ENCODE data around the gene CEP83. TPM values are rescaled to one million over a fixed set of nuclear protein-coding genes. Genes with fewer than 3 reads are reported as not detected.

CEP83 gene
- total and polyA plus RNA-seq, 2 donors (not counting 1 experiment from before 2014, with no cell fraction given), result 4.0 to 24.8 TPM

DNA sequence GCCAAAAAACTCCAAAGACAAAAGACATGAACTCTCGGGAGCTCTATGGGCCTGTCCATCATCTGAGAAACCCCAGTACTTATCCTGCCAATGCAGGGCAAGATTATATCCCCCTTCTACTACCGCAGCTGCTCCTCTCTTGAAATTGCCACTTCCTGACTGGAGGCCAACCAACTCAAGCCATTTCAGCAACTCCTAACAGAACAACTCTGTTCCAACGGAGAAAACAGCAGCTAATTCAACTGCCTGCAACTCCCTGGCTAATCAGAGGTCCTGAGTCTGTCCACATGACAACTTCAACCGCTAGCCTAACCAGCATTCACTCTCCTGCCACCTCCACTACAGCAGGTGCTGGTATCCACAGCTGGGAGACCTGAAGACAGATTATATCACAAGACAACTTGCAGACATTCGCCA is 24.1 kb downstream of the CEP83 start:
- peaks cover 10% of the 10 kb centered on the region for H3K9me3 Mint-ChIP-seq (ENCODE audit: insufficient read depth)
- H2AFZ ChIP-seq (ENCODE audit: insufficient read depth, low read depth, low read length, poor library complexity, severe bottlenecking), result no peak overlapping the region
- no peak overlapping the region for H3K4me2 ChIP-seq (replicated peaks; ENCODE audit: low read depth, low read length, poor library complexity, severe bottlenecking)
- H3K9me3 ChIP-seq (ENCODE audit: control extremely low read depth in 1 of 3, control insufficient read depth in 2 of 3, insufficient read depth in 1 of 3, low read length in 2 of 3), result peaks cover 9 to 12% (median 11%) of the 10 kb centered on the region in 3 donors
- CTCF ChIA-PET, result interaction anchor here (0.6 to 8.1 kb wide), 17 partner anchors 10 to 1914 kb away, joined by 3 to 92 read pairs (median 4); no protein-coding TSS in a partner anchor
- 20% methylated on average over 5 of the region's 5 CpGs for WGBS (ENCODE audit: insufficient coverage)
- H3K4me1 Mint-ChIP-seq, result peaks cover 11% of the 10 kb centered on the region
- no peaks in the 10 kb centered on the region for H3K27me3 ChIP-seq (replicated peaks in 1 of 4; ENCODE audit: control extremely low read depth in 1 of 4, control insufficient read depth in 3 of 4, insufficient read depth in 4 of 4, low read length in 3 of 4)
- DNase-seq, result peak; percentile 11
- no peaks in the 10 kb centered on the region for H3K27me3 Mint-ChIP-seq
- H3K4me1 ChIP-seq (ENCODE audit: control insufficient read depth in 2 of 2, insufficient read depth in 2 of 2, low read length in 2 of 2), result peaks cover 6 to 8% of the 10 kb centered on the region in 2 donors
- POLR2A ChIA-PET, result no interaction called here
- no peak for ATAC-seq (ENCODE audit: low read depth)
- no peak overlapping the region for H3K9ac ChIP-seq (ENCODE audit: low read length)
- H3K79me2 ChIP-seq (ENCODE audit: control insufficient read depth, insufficient read depth, low read length), result peaks cover 62% of the 10 kb centered on the region
- TF ChIP-seq EZH2 (IDR thresholded peaks at IDR 0.05; ENCODE audit: borderline replicate concordance, insufficient read depth, low read depth, low read length, poor library complexity, severe bottlenecking), result no peak
- TF ChIP-seq, protein P1, sequence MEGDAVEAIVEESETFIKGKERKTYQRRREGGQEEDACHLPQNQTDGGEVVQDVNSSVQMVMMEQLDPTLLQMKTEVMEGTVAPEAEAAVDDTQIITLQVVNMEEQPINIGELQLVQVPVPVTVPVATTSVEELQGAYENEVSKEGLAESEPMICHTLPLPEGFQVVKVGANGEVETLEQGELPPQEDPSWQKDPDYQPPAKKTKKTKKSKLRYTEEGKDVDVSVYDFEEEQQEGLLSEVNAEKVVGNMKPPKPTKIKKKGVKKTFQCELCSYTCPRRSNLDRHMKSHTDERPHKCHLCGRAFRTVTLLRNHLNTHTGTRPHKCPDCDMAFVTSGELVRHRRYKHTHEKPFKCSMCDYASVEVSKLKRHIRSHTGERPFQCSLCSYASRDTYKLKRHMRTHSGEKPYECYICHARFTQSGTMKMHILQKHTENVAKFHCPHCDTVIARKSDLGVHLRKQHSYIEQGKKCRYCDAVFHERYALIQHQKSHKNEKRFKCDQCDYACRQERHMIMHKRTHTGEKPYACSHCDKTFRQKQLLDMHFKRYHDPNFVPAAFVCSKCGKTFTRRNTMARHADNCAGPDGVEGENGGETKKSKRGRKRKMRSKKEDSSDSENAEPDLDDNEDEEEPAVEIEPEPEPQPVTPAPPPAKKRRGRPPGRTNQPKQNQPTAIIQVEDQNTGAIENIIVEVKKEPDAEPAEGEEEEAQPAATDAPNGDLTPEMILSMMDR (IDR thresholded peaks at IDR 0.05), result no peak
- no peak overlapping the region for H3K27ac ChIP-seq (ENCODE audit: low read length in 2 of 2)
- peaks cover 0 to 3% of the 10 kb centered on the region in 2 experiments for H3K36me3 ChIP-seq (replicated peaks in 1 of 2; ENCODE audit: control extremely low read depth in 1 of 2, control insufficient read depth in 1 of 2, extremely low read depth in 1 of 2, insufficient read depth in 2 of 2, low read length in 1 of 2)
- H4K20me1 ChIP-seq (ENCODE audit: control insufficient read depth, insufficient read depth, low read length, poor library complexity, severe bottlenecking), result no peaks in the 10 kb centered on the region
- intact Hi-C loops (cut with micrococcal nuclease), result no loop called here
- H3K4me3 Mint-ChIP-seq, result no peak overlapping the region
- no peak overlapping the region for H3K27ac Mint-ChIP-seq
- H3K4me3 ChIP-seq (ENCODE audit: control extremely low read depth in 1 of 5, extremely low read depth in 1 of 5, insufficient read depth in 1 of 5, low read depth in 2 of 5, low read length in 4 of 5), result no peak overlapping the region

DNA sequence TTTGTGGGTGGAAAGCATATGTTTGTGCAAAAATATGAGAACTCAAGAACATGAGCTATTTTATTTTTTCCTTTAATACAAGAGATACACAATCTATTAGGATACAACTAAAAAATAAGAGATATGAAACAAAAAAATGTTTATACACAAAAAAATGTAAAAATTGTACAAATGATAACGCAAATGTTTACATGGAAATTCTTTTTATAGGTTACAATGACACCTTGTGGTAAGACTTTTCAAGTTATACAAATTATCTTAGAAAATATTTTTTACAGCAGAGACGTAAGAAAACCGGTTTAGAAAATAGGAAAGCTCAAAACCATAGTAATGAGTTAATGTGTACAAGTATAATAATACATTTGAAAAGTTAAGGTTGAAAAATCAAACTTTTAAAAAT is 25.5 kb downstream of the CEP83 start:
- no CpG with 5 or more reads among the region's 3 CpGs for WGBS (ENCODE audit: insufficient coverage)
- ChIA-PET CTCF (interaction anchor here (0.6 to 8.1 kb wide), 22 partner anchors 30 to 930 kb away, joined by 3 to 92 read pairs (median 5); no protein-coding TSS in a partner anchor), POLR2A (no interaction called here)
- H3K9me3 ChIP-seq (ENCODE audit: control extremely low read depth in 1 of 3, control insufficient read depth in 2 of 3, insufficient read depth in 1 of 3, low read length in 2 of 3), result peaks cover 10 to 23% (median 20%) of the 10 kb centered on the region in 3 donors
- H3K4me1 ChIP-seq (ENCODE audit: control insufficient read depth in 2 of 2, insufficient read depth in 2 of 2, low read length in 2 of 2), result peaks cover 6 to 8% of the 10 kb centered on the region in 2 donors
- H3K36me3 ChIP-seq (replicated peaks in 1 of 2; ENCODE audit: control extremely low read depth in 1 of 2, control insufficient read depth in 1 of 2, extremely low read depth in 1 of 2, insufficient read depth in 2 of 2, low read length in 1 of 2), result peaks cover 0 to 3% of the 10 kb centered on the region in 2 experiments
- no peak overlapping the region for H3K9ac ChIP-seq (ENCODE audit: low read length)
- Mint-ChIP-seq H3K27me3 (no peaks in the 10 kb centered on the region), H3K9me3 (ENCODE audit: insufficient read depth) (peaks cover 13% of the 10 kb centered on the region), H3K27ac (no peak overlapping the region), H3K4me1 (peaks cover 11% of the 10 kb centered on the region), H3K4me3 (no peak overlapping the region)
- H3K27me3 ChIP-seq (replicated peaks in 1 of 4; ENCODE audit: control extremely low read depth in 1 of 4, control insufficient read depth in 3 of 4, insufficient read depth in 4 of 4, low read length in 3 of 4), result no peaks in the 10 kb centered on the region
- H3K79me2 ChIP-seq (ENCODE audit: control insufficient read depth, insufficient read depth, low read length), result peaks cover 58% of the 10 kb centered on the region
- H4K20me1 ChIP-seq (ENCODE audit: control insufficient read depth, insufficient read depth, low read length, poor library complexity, severe bottlenecking), result no peaks in the 10 kb centered on the region
- DNase-seq (peak; percentile 35), ATAC-seq (ENCODE audit: low read depth) (no peak)
- no peak overlapping the region for H3K27ac ChIP-seq (ENCODE audit: low read length in 2 of 2)
- no peak overlapping the region for H2AFZ ChIP-seq (ENCODE audit: insufficient read depth, low read depth, low read length, poor library complexity, severe bottlenecking)
- no peak overlapping the region for H3K4me2 ChIP-seq (replicated peaks; ENCODE audit: low read depth, low read length, poor library complexity, severe bottlenecking)
- intact Hi-C loops (cut with micrococcal nuclease), result loop anchor here (1.0 to 5.0 kb wide), 3 partner anchors 98 to 300 kb away; partner anchors contain the start of gene PLXNC1
- TF ChIP-seq EZH2 (IDR thresholded peaks at IDR 0.05; ENCODE audit: borderline replicate concordance, insufficient read depth, low read depth, low read length, poor library complexity, severe bottlenecking), result no peak
- TF ChIP-seq, protein P1 (IDR thresholded peaks at IDR 0.05), result peak; percentile 62
- H3K4me3 ChIP-seq (ENCODE audit: control extremely low read depth in 1 of 5, extremely low read depth in 1 of 5, insufficient read depth in 1 of 5, low read depth in 2 of 5, low read length in 4 of 5), result no peak overlapping the region
